ENCODE data around the gene NLK. TPM values are rescaled to one million over a fixed set of nuclear protein-coding genes. Genes with fewer than 3 reads are reported as not detected.

NLK gene
- total RNA-seq, 1 experiment from 2014 or later = 12.8 TPM

DNA sequence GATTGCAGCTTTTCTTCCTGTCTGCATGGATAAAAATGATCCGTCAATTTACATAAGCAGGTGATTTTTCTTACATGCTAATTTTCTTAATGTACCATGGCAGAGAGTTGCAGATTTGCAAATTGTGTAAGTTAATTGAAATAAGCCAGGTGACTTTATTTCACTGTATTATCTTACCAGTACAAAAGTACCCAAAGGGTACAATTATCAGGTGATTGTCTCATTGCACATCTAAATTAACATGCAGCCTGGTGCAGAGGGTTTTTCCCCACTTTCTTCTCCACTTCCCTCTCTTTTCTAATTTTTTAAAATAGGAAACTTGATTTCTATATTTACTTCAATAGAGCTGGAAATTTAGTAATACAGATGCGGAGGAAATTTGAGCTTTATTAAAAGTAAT lies 11.2 kb downstream of the NLK start:
- H3K27me3 ChIP-seq (ENCODE audit: insufficient read depth, low read length) = no peaks in the 10 kb centered on the region
- intact Hi-C loops (cut with micrococcal nuclease) = no loop called here
- H3K9me3 ChIP-seq (ENCODE audit: control insufficient read depth in 1 of 2, insufficient read depth in 1 of 2, low read depth in 1 of 2, low read length in 2 of 2) = no peaks in the 10 kb centered on the region
- H3K9me2 ChIP-seq (ENCODE audit: insufficient read depth) = no peaks in the 10 kb centered on the region
- ChIA-PET RAD21 (ENCODE audit: low non-redundant PET in 1 of 2, low total read pairs in 2 of 2, uncharacterized antibody in 2 of 2, unreplicated experiment in 2 of 2) (no interaction called here), POLR2A (no interaction called here), CTCF (interaction anchor here (2.1 kb wide), 1 partner anchor 198 kb away, joined by 4 read pairs; no protein-coding TSS in a partner anchor)
- H4K20me1 ChIP-seq (ENCODE audit: insufficient read depth) = no peaks in the 10 kb centered on the region
- TF ChIP-seq, protein P1, sequence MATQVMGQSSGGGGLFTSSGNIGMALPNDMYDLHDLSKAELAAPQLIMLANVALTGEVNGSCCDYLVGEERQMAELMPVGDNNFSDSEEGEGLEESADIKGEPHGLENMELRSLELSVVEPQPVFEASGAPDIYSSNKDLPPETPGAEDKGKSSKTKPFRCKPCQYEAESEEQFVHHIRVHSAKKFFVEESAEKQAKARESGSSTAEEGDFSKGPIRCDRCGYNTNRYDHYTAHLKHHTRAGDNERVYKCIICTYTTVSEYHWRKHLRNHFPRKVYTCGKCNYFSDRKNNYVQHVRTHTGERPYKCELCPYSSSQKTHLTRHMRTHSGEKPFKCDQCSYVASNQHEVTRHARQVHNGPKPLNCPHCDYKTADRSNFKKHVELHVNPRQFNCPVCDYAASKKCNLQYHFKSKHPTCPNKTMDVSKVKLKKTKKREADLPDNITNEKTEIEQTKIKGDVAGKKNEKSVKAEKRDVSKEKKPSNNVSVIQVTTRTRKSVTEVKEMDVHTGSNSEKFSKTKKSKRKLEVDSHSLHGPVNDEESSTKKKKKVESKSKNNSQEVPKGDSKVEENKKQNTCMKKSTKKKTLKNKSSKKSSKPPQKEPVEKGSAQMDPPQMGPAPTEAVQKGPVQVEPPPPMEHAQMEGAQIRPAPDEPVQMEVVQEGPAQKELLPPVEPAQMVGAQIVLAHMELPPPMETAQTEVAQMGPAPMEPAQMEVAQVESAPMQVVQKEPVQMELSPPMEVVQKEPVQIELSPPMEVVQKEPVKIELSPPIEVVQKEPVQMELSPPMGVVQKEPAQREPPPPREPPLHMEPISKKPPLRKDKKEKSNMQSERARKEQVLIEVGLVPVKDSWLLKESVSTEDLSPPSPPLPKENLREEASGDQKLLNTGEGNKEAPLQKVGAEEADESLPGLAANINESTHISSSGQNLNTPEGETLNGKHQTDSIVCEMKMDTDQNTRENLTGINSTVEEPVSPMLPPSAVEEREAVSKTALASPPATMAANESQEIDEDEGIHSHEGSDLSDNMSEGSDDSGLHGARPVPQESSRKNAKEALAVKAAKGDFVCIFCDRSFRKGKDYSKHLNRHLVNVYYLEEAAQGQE (IDR thresholded peaks at IDR 0.05; ENCODE audit: low read depth) = no peak
- TF ChIP-seq SP1 (IDR thresholded peaks at IDR 0.05; ENCODE audit: low read depth) (no peak), SIN3A (IDR thresholded peaks at IDR 0.05; ENCODE audit: low read depth) (no peak), SRF (IDR thresholded peaks at IDR 0.05; ENCODE audit: low read depth) (no peak), CEBPB (IDR thresholded peaks at IDR 0.05; ENCODE audit: low read depth) (no peak), RAD21 (IDR thresholded peaks at IDR 0.05; ENCODE audit: low read depth) (no peak), JUND (IDR thresholded peaks at IDR 0.05) (no peak)
- TF ChIP-seq, protein P2, sequence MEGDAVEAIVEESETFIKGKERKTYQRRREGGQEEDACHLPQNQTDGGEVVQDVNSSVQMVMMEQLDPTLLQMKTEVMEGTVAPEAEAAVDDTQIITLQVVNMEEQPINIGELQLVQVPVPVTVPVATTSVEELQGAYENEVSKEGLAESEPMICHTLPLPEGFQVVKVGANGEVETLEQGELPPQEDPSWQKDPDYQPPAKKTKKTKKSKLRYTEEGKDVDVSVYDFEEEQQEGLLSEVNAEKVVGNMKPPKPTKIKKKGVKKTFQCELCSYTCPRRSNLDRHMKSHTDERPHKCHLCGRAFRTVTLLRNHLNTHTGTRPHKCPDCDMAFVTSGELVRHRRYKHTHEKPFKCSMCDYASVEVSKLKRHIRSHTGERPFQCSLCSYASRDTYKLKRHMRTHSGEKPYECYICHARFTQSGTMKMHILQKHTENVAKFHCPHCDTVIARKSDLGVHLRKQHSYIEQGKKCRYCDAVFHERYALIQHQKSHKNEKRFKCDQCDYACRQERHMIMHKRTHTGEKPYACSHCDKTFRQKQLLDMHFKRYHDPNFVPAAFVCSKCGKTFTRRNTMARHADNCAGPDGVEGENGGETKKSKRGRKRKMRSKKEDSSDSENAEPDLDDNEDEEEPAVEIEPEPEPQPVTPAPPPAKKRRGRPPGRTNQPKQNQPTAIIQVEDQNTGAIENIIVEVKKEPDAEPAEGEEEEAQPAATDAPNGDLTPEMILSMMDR (IDR thresholded peaks at IDR 0.05 in 2 of 3, conservative IDR thresholded peaks at IDR 0.05 in 1 of 3; ENCODE audit: borderline replicate concordance in 1 of 3, insufficient read depth in 1 of 3, low read depth in 2 of 3, low read length in 2 of 3) = no peak
- ATAC-seq (no peak), DNase-seq (ENCODE audit: low read depth, low spot score) (no peak)
- no peak overlapping the region for H3K4me2 ChIP-seq (ENCODE audit: low read length)
- H3K36me3 ChIP-seq (ENCODE audit: control insufficient read depth in 1 of 2, insufficient read depth in 2 of 2, low read length in 2 of 2) = no peaks in the 10 kb centered on the region
- H3K79me2 ChIP-seq (ENCODE audit: insufficient read depth, low read length) = peaks cover 63% of the 10 kb centered on the region
- no peak overlapping the region for H3K27ac ChIP-seq (ENCODE audit: low read depth, low read length)
- H3K4me1 ChIP-seq (ENCODE audit: control insufficient read depth in 1 of 2, insufficient read depth in 2 of 2, low read length in 2 of 2) = no peaks in the 10 kb centered on the region
- H3K9ac ChIP-seq (ENCODE audit: low read length) = no peak overlapping the region
- H2AFZ ChIP-seq (ENCODE audit: low read depth, low read length, poor library complexity, severe bottlenecking) = no peak overlapping the region
- BruUV-seq (replicated peaks) = no TSS peak
- H3K4me3 ChIP-seq (replicated peaks in 1 of 2; ENCODE audit: low read depth in 1 of 2, low read length in 2 of 2) = no peak overlapping the region

All from HCT116 (cell line).